Epithelial cell of esophagus (primary cell): ENCODE data around the gene COL4A2.

Experiments used
- DNase-seq: peaks from one replicate; pipeline ENCODE4 v3.0.0; 2010; ENCODE audit warnings: low read depth
- H3K4me3 ChIP-seq: 2 replicates; pipeline ENCODE4 v1.5.1; 2011; ENCODE audit warnings: mild to moderate bottlenecking, low read length, control low read depth
- TF ChIP-seq, protein P1 (sequence below): IDR thresholded peaks from 2 replicates; pipeline ENCODE4 v1.5.1; 2011; ENCODE audit warnings: low read depth, mild to moderate bottlenecking, low read length, control low read depth, inconsistent platforms; ENCODE audit not compliant: insufficient read depth; ENCODE audit errors: missing control alignments

COL4A2 gene

DNA sequence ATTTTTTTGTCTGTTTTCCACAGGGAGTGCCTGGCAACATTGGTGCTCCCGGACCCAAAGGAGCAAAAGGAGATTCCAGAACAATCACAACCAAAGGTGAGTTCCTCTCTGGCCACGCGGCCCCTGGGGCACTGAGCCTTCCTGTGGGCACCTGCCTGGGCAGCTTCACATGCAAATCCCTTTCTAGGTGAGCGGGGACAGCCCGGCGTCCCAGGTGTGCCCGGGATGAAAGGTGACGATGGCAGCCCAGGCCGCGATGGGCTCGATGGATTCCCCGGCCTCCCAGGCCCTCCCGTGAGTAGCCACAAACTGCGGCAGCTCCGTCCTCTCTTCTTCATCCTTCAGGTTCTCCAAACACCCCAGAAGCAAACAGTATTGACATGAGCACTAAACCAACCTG is 155.0 kb downstream of the COL4A2 start:
- TF ChIP-seq, protein P1, sequence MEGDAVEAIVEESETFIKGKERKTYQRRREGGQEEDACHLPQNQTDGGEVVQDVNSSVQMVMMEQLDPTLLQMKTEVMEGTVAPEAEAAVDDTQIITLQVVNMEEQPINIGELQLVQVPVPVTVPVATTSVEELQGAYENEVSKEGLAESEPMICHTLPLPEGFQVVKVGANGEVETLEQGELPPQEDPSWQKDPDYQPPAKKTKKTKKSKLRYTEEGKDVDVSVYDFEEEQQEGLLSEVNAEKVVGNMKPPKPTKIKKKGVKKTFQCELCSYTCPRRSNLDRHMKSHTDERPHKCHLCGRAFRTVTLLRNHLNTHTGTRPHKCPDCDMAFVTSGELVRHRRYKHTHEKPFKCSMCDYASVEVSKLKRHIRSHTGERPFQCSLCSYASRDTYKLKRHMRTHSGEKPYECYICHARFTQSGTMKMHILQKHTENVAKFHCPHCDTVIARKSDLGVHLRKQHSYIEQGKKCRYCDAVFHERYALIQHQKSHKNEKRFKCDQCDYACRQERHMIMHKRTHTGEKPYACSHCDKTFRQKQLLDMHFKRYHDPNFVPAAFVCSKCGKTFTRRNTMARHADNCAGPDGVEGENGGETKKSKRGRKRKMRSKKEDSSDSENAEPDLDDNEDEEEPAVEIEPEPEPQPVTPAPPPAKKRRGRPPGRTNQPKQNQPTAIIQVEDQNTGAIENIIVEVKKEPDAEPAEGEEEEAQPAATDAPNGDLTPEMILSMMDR: no peak
- no peak overlapping the region for H3K4me3 ChIP-seq
- no peak for DNase-seq

DNA sequence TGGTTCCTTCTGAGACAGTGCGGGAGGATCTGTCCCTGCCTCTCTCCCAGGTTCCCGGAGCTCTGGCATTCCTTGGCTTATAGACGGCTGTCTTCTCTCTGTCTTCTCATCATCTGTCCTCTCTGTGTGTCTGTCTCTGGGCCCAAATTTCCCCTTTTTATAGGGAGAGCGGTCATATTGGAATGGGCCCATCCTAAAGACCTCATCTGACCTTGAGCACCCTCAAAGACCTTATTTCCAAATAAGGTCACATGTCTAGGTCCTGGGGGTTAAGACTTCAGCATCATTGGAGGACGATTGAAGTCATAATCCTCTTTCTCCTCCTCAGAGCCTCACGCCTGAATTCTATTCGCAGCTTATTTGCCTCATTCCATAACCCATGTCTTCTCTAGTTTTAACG is 156.1 kb downstream of the COL4A2 start:
- no peak for DNase-seq
- no peak overlapping the region for H3K4me3 ChIP-seq
- TF ChIP-seq, protein P1: no peak

DNA sequence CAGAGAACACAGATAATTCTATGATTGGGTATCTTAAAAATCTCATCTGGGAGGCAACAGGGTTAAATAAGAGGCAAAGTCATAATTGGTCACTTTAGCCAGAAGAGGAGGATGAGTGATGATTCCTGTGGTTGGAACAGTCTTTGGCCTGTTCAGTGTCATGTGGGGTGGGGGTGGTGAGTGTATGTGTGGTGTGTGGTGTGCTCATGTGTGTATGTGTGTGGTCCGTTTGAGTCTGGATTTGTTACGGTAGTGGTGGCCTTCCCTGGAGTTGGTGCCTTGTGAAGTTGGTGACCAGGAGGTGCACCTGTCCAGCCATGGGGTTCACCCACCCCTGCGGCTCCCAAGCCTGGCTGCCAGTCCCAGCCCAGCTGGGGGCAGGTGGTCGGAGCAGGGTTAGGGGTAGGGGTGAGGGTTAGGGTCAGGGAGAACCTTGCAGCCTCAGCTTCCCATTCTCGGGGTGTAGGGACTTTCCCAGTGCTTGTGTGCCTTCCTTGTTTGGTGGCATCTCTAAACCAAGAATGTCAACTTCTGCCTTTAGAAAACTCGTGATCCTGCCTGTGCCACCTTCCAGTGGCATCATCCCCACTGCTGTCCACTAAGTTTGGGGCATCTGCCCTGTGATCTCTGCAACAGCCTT is 156.9 kb downstream of the COL4A2 start:
- no peak overlapping the region for H3K4me3 ChIP-seq
- TF ChIP-seq, protein P1: no peak
- DNase-seq: no peak

DNA sequence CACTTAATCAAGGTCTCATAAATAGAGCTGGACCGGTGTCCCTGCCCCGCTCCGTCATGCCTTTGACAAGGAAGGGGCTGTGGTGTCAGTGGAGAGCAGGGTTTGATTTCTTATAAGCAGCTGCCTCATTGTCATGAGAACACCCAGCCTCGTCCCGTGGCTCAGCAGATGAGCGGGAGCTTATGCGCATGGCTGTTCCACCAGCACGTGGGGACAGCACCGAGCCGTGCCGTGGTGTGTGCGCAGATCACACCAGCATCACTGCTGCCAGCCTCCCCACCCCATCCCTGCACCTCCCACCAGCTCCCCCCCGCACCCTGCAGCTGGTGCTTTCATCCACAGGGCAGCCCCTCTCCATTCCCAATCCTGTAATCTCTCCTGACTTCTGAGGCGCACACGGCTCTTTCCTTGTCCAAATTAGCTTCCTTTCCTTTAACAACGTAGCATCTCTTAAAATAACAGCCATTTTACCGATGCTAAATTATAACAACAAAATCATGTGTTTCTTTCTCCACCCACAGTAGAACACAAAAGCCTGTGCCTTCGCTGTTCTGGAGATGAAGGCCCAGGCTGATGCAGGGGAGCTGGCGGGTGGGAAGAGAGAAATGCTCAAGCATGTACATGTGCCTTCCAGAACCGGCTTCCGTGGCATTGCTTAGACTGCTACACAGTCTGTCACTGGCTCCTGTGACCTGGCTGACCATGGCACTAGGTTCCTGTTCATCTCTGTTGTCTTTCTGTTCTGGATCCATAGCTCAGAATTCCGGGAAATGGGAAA is 157.7 kb downstream of the COL4A2 start:
- no peak for DNase-seq
- no peak overlapping the region for H3K4me3 ChIP-seq
- TF ChIP-seq, protein P1: no peak

DNA sequence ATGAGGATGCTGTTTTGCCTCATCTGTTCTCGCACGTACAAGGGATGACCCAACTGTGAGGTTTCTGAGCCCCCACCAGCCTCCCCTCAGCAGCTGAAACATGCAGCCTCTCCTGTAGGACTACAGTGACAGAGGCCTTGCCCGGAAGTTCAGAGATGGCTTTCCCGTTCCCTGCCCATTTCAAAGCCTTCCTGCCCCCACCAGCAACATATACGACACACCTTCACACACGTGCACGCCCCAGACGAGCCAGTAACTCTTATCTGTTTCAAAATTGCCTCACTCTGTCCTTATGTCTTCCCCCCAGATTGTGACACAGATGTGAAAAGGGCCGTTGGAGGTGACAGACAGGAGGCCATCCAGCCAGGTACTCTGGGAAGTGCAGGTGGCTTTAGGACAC is 158.6 kb downstream of the COL4A2 start:
- no peak overlapping the region for H3K4me3 ChIP-seq
- DNase-seq: no peak
- TF ChIP-seq, protein P1: no peak

DNA sequence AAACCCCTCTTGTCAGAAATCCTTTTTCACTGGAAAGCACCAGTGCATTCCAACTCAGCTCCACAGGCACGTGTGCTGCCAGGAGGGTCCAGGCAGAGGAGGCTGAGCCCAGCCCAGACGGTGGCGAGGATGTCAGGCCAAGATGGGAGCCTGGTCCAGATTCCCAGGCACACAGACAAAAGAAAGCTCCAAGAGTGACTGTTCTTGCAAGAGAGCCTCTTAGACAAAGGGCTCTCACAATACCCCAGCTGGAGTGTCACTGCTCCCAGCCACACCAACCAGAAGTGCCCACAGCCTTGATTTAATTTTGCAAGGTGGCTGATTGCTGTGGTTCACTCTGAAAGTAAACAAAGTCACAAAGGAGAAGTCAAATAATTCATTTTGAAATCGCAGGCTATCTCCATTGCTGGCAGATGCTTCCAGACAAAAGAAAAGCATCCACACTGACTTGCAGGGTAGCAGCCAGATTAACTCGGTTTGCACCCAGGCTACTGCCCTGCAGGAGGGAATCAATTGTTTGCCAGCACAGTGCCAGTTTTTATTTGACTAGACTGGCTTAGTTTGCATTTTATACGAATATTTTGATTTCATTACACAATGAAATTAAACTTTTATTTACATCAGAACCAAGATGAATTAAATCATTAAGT is 159.3 kb downstream of the COL4A2 start:
- DNase-seq: no peak
- TF ChIP-seq, protein P1: no peak
- no peak overlapping the region for H3K4me3 ChIP-seq
